KG1 (cell line): ENCODE data around the gene DGKI.
"Not testable (repeated sequence)": the region's sequence is repeated elsewhere in the genome, so short reads cannot be mapped to it uniquely, and the experiment has no call there.

Source experiments
- DNase-seq: peaks from one replicate; lab custom pipeline; 2025; lab: John Stamatoyannopoulos, UW

The DGKI gene

GRCh38 chr7:137734221-137734620 lies 112.6 kb downstream of the DGKI start:
- no peak for DNase-seq

- no peak for DNase-seq
These were observed 114.6 kb downstream of the DGKI start for GRCh38 chr7:137732168-137732567.

GRCh38 chr7:137731436-137731835 lies 115.3 kb downstream of the DGKI start:
- no peak for DNase-seq

- DNase-seq = no peak
These were observed 118.3 kb downstream of the DGKI start for GRCh38 chr7:137728426-137728825.

GRCh38 chr7:137727413-137727812 lies 119.4 kb downstream of the DGKI start:
- DNase-seq = no peak

GRCh38 chr7:137718355-137718754 lies 128.4 kb downstream of the DGKI start:
- DNase-seq = no peak

- no peak for DNase-seq
These were observed 128.9 kb downstream of the DGKI start for GRCh38 chr7:137717811-137718271.

GRCh38 chr7:137717045-137717444 lies 129.7 kb downstream of the DGKI start:
- DNase-seq = no peak

- DNase-seq = no peak
These were observed 130.7 kb downstream of the DGKI start for GRCh38 chr7:137716061-137716460.

GRCh38 chr7:137715533-137715932 lies 131.2 kb downstream of the DGKI start:
- DNase-seq = no peak

GRCh38 chr7:137715121-137715520 lies 131.7 kb downstream of the DGKI start:
- DNase-seq = no peak

- not testable (repeated sequence) for DNase-seq
These were observed 140.4 kb downstream of the DGKI start for GRCh38 chr7:137706330-137706729.

- no peak for DNase-seq
These were observed 142.1 kb downstream of the DGKI start for GRCh38 chr7:137704723-137705122.

GRCh38 chr7:137703291-137704010 lies 143.3 kb downstream of the DGKI start:
- DNase-seq = no peak

GRCh38 chr7:137696988-137697387 lies 149.8 kb downstream of the DGKI start:
- DNase-seq = no peak

GRCh38 chr7:137696376-137696775 lies 150.4 kb downstream of the DGKI start:
- no peak for DNase-seq

- no peak for DNase-seq
These were observed 150.8 kb downstream of the DGKI start for GRCh38 chr7:137695942-137696341.

- no peak for DNase-seq
These were observed 151.3 kb downstream of the DGKI start for GRCh38 chr7:137695494-137695893.

GRCh38 chr7:137694405-137694804 lies 152.4 kb downstream of the DGKI start:
- no peak for DNase-seq

- no peak for DNase-seq
These were observed 154.4 kb downstream of the DGKI start for GRCh38 chr7:137692399-137692798.

GRCh38 chr7:137691566-137691965 lies 155.2 kb downstream of the DGKI start:
- DNase-seq = no peak

GRCh38 chr7:137690635-137691034 lies 156.1 kb downstream of the DGKI start:
- DNase-seq = no peak

- no peak for DNase-seq
These were observed 157.0 kb downstream of the DGKI start for GRCh38 chr7:137689761-137690160.
